Mesendoderm (in vitro differentiated cells): Measurements from ENCODE around the gene SGTA.

Experiments used
- DNase-seq: peaks from one replicate; pipeline ENCODE4 v3.0.0; 2013
- H2AK5ac ChIP-seq: 2 replicates; pipeline ENCODE4 v1.6.1; 2013; ENCODE audit warnings: low read length, inconsistent platforms
- H2BK120ac ChIP-seq: 2 replicates; pipeline ENCODE4 v1.6.1; 2013; ENCODE audit warnings: low read depth, mild to moderate bottlenecking, low read length, moderate library complexity, mixed read lengths
- H2BK15ac ChIP-seq: replicated peaks from 2 replicates; pipeline ENCODE4 v1.6.1; 2013; ENCODE audit warnings: low read depth, mild to moderate bottlenecking, moderate library complexity
- H2BK5ac ChIP-seq: 2 replicates; pipeline ENCODE4 v1.6.1; 2013; ENCODE audit warnings: low read length, inconsistent platforms
- H3K18ac ChIP-seq: 2 replicates; pipeline ENCODE4 v1.6.1; 2013; ENCODE audit warnings: mild to moderate bottlenecking, low read length, mixed read lengths
- H3K23ac ChIP-seq: one replicate; pipeline ENCODE4 v1.6.1; 2013; ENCODE audit warnings: low read length
- H3K27ac ChIP-seq: 2 replicates; pipeline ENCODE4 v1.5.1; 2013; ENCODE audit warnings: low read depth, mild to moderate bottlenecking, inconsistent platforms, low read length, moderate library complexity
- H3K27me3 ChIP-seq: 2 replicates; pipeline ENCODE4 v1.6.1; 2013; ENCODE audit warnings: low read length, control low read depth, mild to moderate bottlenecking, inconsistent platforms; ENCODE audit not compliant: insufficient read depth, poor library complexity
- H3K36me3 ChIP-seq: 2 replicates; pipeline ENCODE4 v1.6.1; 2013; ENCODE audit warnings: low read length, inconsistent platforms; ENCODE audit not compliant: control insufficient read depth, insufficient read depth
- H3K4ac ChIP-seq: one replicate; pipeline ENCODE4 v1.6.1; 2013; ENCODE audit warnings: low read depth, mild to moderate bottlenecking, low read length, moderate library complexity
- H3K4me1 ChIP-seq: 2 replicates; pipeline ENCODE4 v1.6.1; 2013; ENCODE audit warnings: low read depth, low read length, inconsistent platforms; ENCODE audit not compliant: control insufficient read depth
- H3K4me2 ChIP-seq: 2 replicates; pipeline ENCODE4 v1.6.1; 2013; ENCODE audit warnings: low read length
- H3K4me3 ChIP-seq: 2 replicates; pipeline ENCODE4 v1.5.1; 2013; ENCODE audit warnings: mild to moderate bottlenecking, low read length
- H3K56ac ChIP-seq: one replicate; pipeline ENCODE4 v1.6.1; 2013; ENCODE audit warnings: low read length
- H3K79me1 ChIP-seq: 2 replicates; pipeline ENCODE4 v1.6.1; 2013; ENCODE audit warnings: low read length, inconsistent platforms
- H3K79me2 ChIP-seq: 2 replicates; pipeline ENCODE4 v1.6.1; 2013; ENCODE audit warnings: mild to moderate bottlenecking, low read length; ENCODE audit not compliant: control insufficient read depth, insufficient read depth
- H3K9ac ChIP-seq: 2 replicates; pipeline ENCODE4 v1.6.1; 2013; ENCODE audit warnings: low read length, inconsistent platforms
- H4K5ac ChIP-seq: one replicate; pipeline ENCODE4 v1.6.1; 2013; ENCODE audit warnings: low read length
- H4K8ac ChIP-seq: one replicate; pipeline ENCODE4 v1.6.1; 2013; ENCODE audit warnings: low read depth, mild to moderate bottlenecking, control low read depth, low read length, moderate library complexity
- WGBS: extraction: QIAGEN DNeasy Blood & Tissue Kit; methylation state at CpG from one replicate; pipeline ENCODE4 v1.1.7; 2013; ENCODE audit warnings: low lambda C conversion rate, missing lambda C conversion rate; ENCODE audit not compliant: insufficient coverage; ENCODE audit errors: extremely low coverage; 5-methylcytosine and 5-hydroxymethylcytosine counted together

The SGTA gene

GRCh38 chr19:2807379-2808128 lies 24.5 kb upstream of the SGTA start:
- peaks cover under 1% of the 10 kb centered on the region for H3K79me1 ChIP-seq
- H4K5ac ChIP-seq: no peak overlapping the region
- H3K56ac ChIP-seq: no peak overlapping the region
- H4K8ac ChIP-seq: no peak overlapping the region
- no peak overlapping the region for H3K27ac ChIP-seq
- H3K36me3 ChIP-seq: peaks cover 10% of the 10 kb centered on the region
- no peak overlapping the region for H3K9ac ChIP-seq
- no peak overlapping the region for H2BK5ac ChIP-seq
- DNase-seq: no peak
- H3K23ac ChIP-seq: no peak overlapping the region
- no peak overlapping the region for H3K4me3 ChIP-seq
- H3K4me1 ChIP-seq: no peaks in the 10 kb centered on the region
- no peak overlapping the region for H3K18ac ChIP-seq
- no peak overlapping the region for H2AK5ac ChIP-seq
- no peaks in the 10 kb centered on the region for H3K27me3 ChIP-seq
- no peak overlapping the region for H2BK15ac ChIP-seq
- WGBS: no CpG with 5 or more reads among the region's 56 CpGs
- H2BK120ac ChIP-seq: no peak overlapping the region
- H3K4me2 ChIP-seq: no peak overlapping the region
- H3K4ac ChIP-seq: no peak overlapping the region
- H3K79me2 ChIP-seq: no peaks in the 10 kb centered on the region

- Histone ChIP-seq H2BK5ac (no peak overlapping the region), H3K9ac (no peak overlapping the region), H3K4ac (no peak overlapping the region), H4K5ac (no peak overlapping the region), H3K4me3 (no peak overlapping the region), H3K4me2 (no peak overlapping the region), H3K56ac (no peak overlapping the region), H3K36me3 (peaks cover 9% of the 10 kb centered on the region), H3K23ac (no peak overlapping the region), H3K79me1 (peaks cover 4% of the 10 kb centered on the region), H2BK15ac (no peak overlapping the region), H3K27me3 (no peaks in the 10 kb centered on the region), H3K18ac (no peak overlapping the region), H4K8ac (no peak overlapping the region), H2BK120ac (no peak overlapping the region), H3K79me2 (no peaks in the 10 kb centered on the region), H3K27ac (no peak overlapping the region), H2AK5ac (no peak overlapping the region), H3K4me1 (no peaks in the 10 kb centered on the region)
- WGBS: no CpG with 5 or more reads among the region's 34 CpGs
- DNase-seq: no peak
These were observed 23.8 kb upstream of the SGTA start for GRCh38 chr19:2806736-2807378.

GRCh38 chr19:2805991-2806649 lies 23.0 kb upstream of the SGTA start:
- Histone ChIP-seq H2AK5ac (no peak overlapping the region), H3K4me2 (no peak overlapping the region), H3K27me3 (no peaks in the 10 kb centered on the region), H3K4me1 (no peaks in the 10 kb centered on the region), H2BK15ac (no peak overlapping the region), H4K5ac (no peak overlapping the region), H3K36me3 (peaks cover 13% of the 10 kb centered on the region), H3K27ac (no peak overlapping the region), H3K18ac (no peak overlapping the region), H3K23ac (no peak overlapping the region), H3K79me1 (peaks cover 6% of the 10 kb centered on the region), H3K9ac (no peak overlapping the region), H3K56ac (no peak overlapping the region), H3K79me2 (no peaks in the 10 kb centered on the region), H3K4ac (no peak overlapping the region), H4K8ac (no peak overlapping the region), H2BK120ac (no peak overlapping the region), H3K4me3 (no peak overlapping the region), H2BK5ac (no peak overlapping the region)
- no peak for DNase-seq
- no CpG with 5 or more reads among the region's 23 CpGs for WGBS

- no peak overlapping the region for H3K27ac ChIP-seq
- H3K4ac ChIP-seq: no peak overlapping the region
- no peak overlapping the region for H3K56ac ChIP-seq
- WGBS: no CpG with 5 or more reads among the region's 28 CpGs
- no peak overlapping the region for H2AK5ac ChIP-seq
- no peak overlapping the region for H3K23ac ChIP-seq
- no peaks in the 10 kb centered on the region for H3K79me2 ChIP-seq
- no peak overlapping the region for H3K18ac ChIP-seq
- no peak overlapping the region for H3K4me3 ChIP-seq
- peaks cover 16% of the 10 kb centered on the region for H3K36me3 ChIP-seq
- H4K8ac ChIP-seq: no peak overlapping the region
- DNase-seq: no peak
- no peak overlapping the region for H4K5ac ChIP-seq
- H3K27me3 ChIP-seq: no peaks in the 10 kb centered on the region
- H3K9ac ChIP-seq: no peak overlapping the region
- H3K4me2 ChIP-seq: no peak overlapping the region
- H2BK120ac ChIP-seq: no peak overlapping the region
- H3K79me1 ChIP-seq: peaks cover 6% of the 10 kb centered on the region
- no peak overlapping the region for H2BK15ac ChIP-seq
- no peaks in the 10 kb centered on the region for H3K4me1 ChIP-seq
- H2BK5ac ChIP-seq: no peak overlapping the region
These were observed 22.3 kb upstream of the SGTA start for GRCh38 chr19:2805261-2805900.

- Histone ChIP-seq H2BK120ac (no peak overlapping the region), H2BK15ac (no peak overlapping the region), H3K9ac (no peak overlapping the region), H3K79me1 (peaks cover 6% of the 10 kb centered on the region), H4K8ac (no peak overlapping the region), H3K27ac (no peak overlapping the region), H3K18ac (no peak overlapping the region), H3K23ac (no peak overlapping the region), H3K56ac (no peak overlapping the region), H3K4me2 (no peak overlapping the region), H3K4ac (no peak overlapping the region), H4K5ac (no peak overlapping the region), H3K36me3 (peaks cover 16% of the 10 kb centered on the region), H3K4me3 (no peak overlapping the region), H2BK5ac (no peak overlapping the region), H2AK5ac (no peak overlapping the region), H3K4me1 (no peaks in the 10 kb centered on the region), H3K27me3 (no peaks in the 10 kb centered on the region), H3K79me2 (no peaks in the 10 kb centered on the region)
- no peak for DNase-seq
- WGBS: no CpG with 5 or more reads among the region's 27 CpGs
These were observed 21.3 kb upstream of the SGTA start for GRCh38 chr19:2804156-2805004.
